SK-N-SH (cell line): ENCODE results near the gene GIPC2. TPM values are rescaled to one million over a fixed set of nuclear protein-coding genes. Genes with fewer than 3 reads are reported as not detected.

Experiments
- CTCF ChIA-PET: fragments of 300-600, 350-600 bp; formaldehyde crosslinking; extraction: SDS; loops from one replicate; lab custom pipeline; 2021; lab: Yijun Ruan, JAX
- POLR2A ChIA-PET: fragments of 350-600 bp; sonication (Branson Sonifier 250); formaldehyde crosslinking; extraction: SDS; loops from one replicate; lab custom pipeline; 2020; ENCODE audit warnings: antibody characterized with exemption, inconsistent platforms; lab: Yijun Ruan, JAX
- DNase-seq: peaks from one replicate; pipeline ENCODE4 v3.0.0; 2012
- H2AFZ ChIP-seq: fragments of 200-600 bp; sonication (generic); 2 replicates; pipeline ENCODE4 v1.8.1; 2016; ENCODE audit warnings: antibody characterized with exemption, mild to moderate bottlenecking, low read depth
- H3F3A ChIP-seq: fragments of 200-600 bp; sonication (generic); replicated peaks from 2 replicates; pipeline ENCODE3; 2016; ENCODE audit warnings: antibody characterized with exemption, mild to moderate bottlenecking; ENCODE audit not compliant: insufficient read depth
- H3K27ac ChIP-seq, 2 experiments: fragments of 200-500 bp in 1 of 2; fragments of 200-600 bp in 1 of 2; sonication (Bioruptor generic) in 1 of 2; sonication (generic), shearing (Covaris generic) in 1 of 2; 2 replicates each; pipeline versions ENCODE4 v1.5.1 to v1.6.1; 2014 to 2016; ENCODE audit warnings: low read depth in 2 of 2, inconsistent platforms in 1 of 2, low read length in 1 of 2, mild to moderate bottlenecking in 1 of 2, mixed read lengths in 1 of 2
- H3K27me3 ChIP-seq: fragments of 200-600 bp; sonication (generic), shearing (Covaris generic); 2 replicates; pipeline ENCODE4 v1.6.1; 2016; ENCODE audit warnings: mixed run types; ENCODE audit not compliant: insufficient read depth
- H3K36me3 ChIP-seq, 2 experiments: fragments of 200-500 bp in 1 of 2; fragments of 200-600 bp in 1 of 2; sonication (Bioruptor generic) in 1 of 2; sonication (generic) in 1 of 2; replicated peaks in 1 of 2; 2 replicates each; pipeline versions ENCODE3 to v1.5.1; 2014 to 2016; ENCODE audit warnings: low read length in 1 of 2, mild to moderate bottlenecking in 1 of 2; ENCODE audit not compliant: insufficient read depth in 2 of 2, control insufficient read depth in 1 of 2
- H3K4me1 ChIP-seq, 2 experiments: fragments of 200-500 bp in 1 of 2; fragments of 200-600 bp in 1 of 2; sonication (Bioruptor generic) in 1 of 2; sonication (generic), shearing (Covaris generic) in 1 of 2; 2 replicates each; pipeline versions ENCODE4 v1.5.1 to v1.6.1; 2014 to 2016; ENCODE audit warnings: low read depth in 1 of 2, low read length in 1 of 2, mixed run types in 1 of 2; ENCODE audit not compliant: insufficient read depth in 2 of 2, control insufficient read depth in 1 of 2
- H3K4me2 ChIP-seq: fragments of 200-600 bp; sonication (generic), shearing (Covaris generic); 2 replicates; pipeline ENCODE4 v1.6.1; 2017; ENCODE audit warnings: mixed run types
- H3K4me3 ChIP-seq, 2 experiments: fragments of 200-500 bp in 1 of 2; fragments of 200-600 bp in 1 of 2; sonication (Bioruptor generic) in 1 of 2; sonication (generic), shearing (Covaris generic) in 1 of 2; 2 replicates each; pipeline versions ENCODE4 v1.5.1 to v1.8.1; 2014 to 2016; ENCODE audit warnings: low read depth in 2 of 2, inconsistent platforms in 1 of 2, low read length in 1 of 2, mild to moderate bottlenecking in 1 of 2, mixed read lengths in 1 of 2, moderate library complexity in 1 of 2
- H3K79me2 ChIP-seq: fragments of 200-600 bp; sonication (generic); 2 replicates; pipeline ENCODE4 v1.8.1; 2017; ENCODE audit warnings: mild to moderate bottlenecking; ENCODE audit not compliant: insufficient read depth
- H3K9ac ChIP-seq: fragments of 200-600 bp; sonication (generic); 2 replicates; pipeline ENCODE4 v1.6.1; 2017; ENCODE audit warnings: mixed run types
- H3K9me2 ChIP-seq: fragments of 200-600 bp; sonication (generic); 2 replicates; pipeline ENCODE4 v1.6.1; 2017; ENCODE audit warnings: mixed run types
- H3K9me3 ChIP-seq: fragments of 200-600 bp; sonication (generic); 2 replicates; pipeline ENCODE4 v1.6.1; 2017; ENCODE audit warnings: mixed run types, mild to moderate bottlenecking, moderate library complexity
- H4K20me1 ChIP-seq: fragments of 200-600 bp; sonication (generic); 2 replicates; pipeline ENCODE4 v1.6.1; 2017; ENCODE audit warnings: mild to moderate bottlenecking, mixed run types; ENCODE audit not compliant: insufficient read depth
- CHD2 ChIP-seq: fragments of 150-350 bp; IDR thresholded peaks from 2 replicates; pipeline ENCODE4 v1.6.1; 2018; ENCODE audit warnings: low read length; ENCODE audit not compliant: partially characterized antibody
- ELF1 ChIP-seq: IDR thresholded peaks from 2 replicates; pipeline ENCODE4 v1.4.0; 2012
- EP300 ChIP-seq, 2 experiments: IDR thresholded peaks; 2 replicates each; pipeline versions ENCODE4 v1.4.0 to v1.6.1; 2012; ENCODE audit warnings: borderline replicate concordance in 1 of 2, low read depth in 1 of 2, low read length in 1 of 2
- EZH2phosphoT487 ChIP-seq: fragments of 200-600 bp; sonication (generic); IDR thresholded peaks from 2 replicates; pipeline ENCODE4 v1.6.1; 2017; ENCODE audit warnings: low read depth, mixed run types, mild to moderate bottlenecking, antibody characterized with exemption, moderate library complexity, borderline replicate concordance
- FOXJ3 ChIP-seq: sonication (generic); formaldehyde crosslinking; IDR thresholded peaks from 2 replicates; pipeline ENCODE4 v1.5.1; 2020; ENCODE audit warnings: mild to moderate bottlenecking, missing genetic modification reagents
- FOXM1 ChIP-seq: IDR thresholded peaks from 2 replicates; pipeline ENCODE4 v1.4.0; 2012; ENCODE audit warnings: low read depth, mild to moderate bottlenecking
- GABPA ChIP-seq: IDR thresholded peaks from 2 replicates; pipeline ENCODE4 v1.4.0; 2012; ENCODE audit warnings: low read depth, mild to moderate bottlenecking
- JUND ChIP-seq: IDR thresholded peaks from 2 replicates; pipeline ENCODE4 v1.4.0; 2012
- MEF2A ChIP-seq: IDR thresholded peaks from 2 replicates; pipeline ENCODE4 v1.4.0; 2012; ENCODE audit warnings: low read depth, borderline replicate concordance
- POLR2AphosphoS5 ChIP-seq: IDR thresholded peaks from 2 replicates; pipeline ENCODE4 v1.6.1; 2012; ENCODE audit warnings: low read depth, low read length
- RCOR1 ChIP-seq: fragments of 150-350 bp; IDR thresholded peaks from 2 replicates; pipeline ENCODE4 v1.6.1; 2017; ENCODE audit warnings: antibody characterized with exemption, low read length
- RFX5 ChIP-seq: IDR thresholded peaks from 2 replicates; pipeline ENCODE4 v1.6.1; 2012; ENCODE audit warnings: mild to moderate bottlenecking, improper control_type of control experiment, low read length
- RXRA ChIP-seq: IDR thresholded peaks from 2 replicates; pipeline ENCODE4 v1.4.0; 2012; ENCODE audit warnings: low read depth, mild to moderate bottlenecking, borderline replicate concordance
- SMC3 ChIP-seq: IDR thresholded peaks from 2 replicates; pipeline ENCODE4 v1.6.1; 2012; ENCODE audit warnings: low read depth, low read length, improper control_type of control experiment
- TAF1 ChIP-seq: IDR thresholded peaks from 2 replicates; pipeline ENCODE4 v1.6.1; 2012; ENCODE audit warnings: low read depth, mild to moderate bottlenecking, low read length, moderate library complexity, borderline replicate concordance
- TCF12 ChIP-seq: IDR thresholded peaks from 2 replicates; pipeline ENCODE4 v1.4.0; 2012
- TEAD4 ChIP-seq: IDR thresholded peaks from 2 replicates; pipeline ENCODE4 v1.4.0; 2012; ENCODE audit warnings: mild to moderate bottlenecking, borderline replicate concordance; ENCODE audit not compliant: insufficient read depth
- YY1 ChIP-seq: IDR thresholded peaks from 2 replicates; pipeline ENCODE4 v1.4.0; 2012; ENCODE audit warnings: low read depth, mild to moderate bottlenecking
- WGBS: methylation state at CpG from one replicate; pipeline ENCODE4 v1.1.6; 2017; ENCODE audit warnings: low lambda C conversion rate; 5-methylcytosine and 5-hydroxymethylcytosine counted together
- polyA plus RNA-seq, 3 experiments: library from polyadenylated mRNA; depleted of rRNA; stranded (reverse); fragments of >200 nt; gene quantifications; 2 replicates each; pipeline ENCODE4 v1.2.3, GENCODE V29; 2012
- TF ChIP-seq, protein P1 (sequence below): fragments of 150-350 bp; IDR thresholded peaks from 2 replicates; pipeline ENCODE4 v1.6.1; 2017; ENCODE audit warnings: antibody characterized with exemption, low read length, low read depth, borderline replicate concordance
- TF ChIP-seq, protein P2 (sequence below): IDR thresholded peaks from 2 replicates; pipeline ENCODE4 v1.4.0; 2012; ENCODE audit warnings: low read depth
- TF ChIP-seq, protein P3 (sequence below): IDR thresholded peaks from 2 replicates; pipeline ENCODE4; 2012
- TF ChIP-seq, protein P4 (sequence below): IDR thresholded peaks from 2 replicates; pipeline ENCODE4 v1.4.0; 2012; ENCODE audit warnings: low read depth, borderline replicate concordance
- TF ChIP-seq, protein P5 (sequence below): IDR thresholded peaks from 2 replicates; pipeline ENCODE4 v1.4.0; 2012; ENCODE audit warnings: low read depth, borderline replicate concordance
- TF ChIP-seq, protein P6 (sequence below): IDR thresholded peaks from 2 replicates; pipeline ENCODE4 v1.6.1; 2012; ENCODE audit warnings: mild to moderate bottlenecking, low read depth, low read length, moderate library complexity
- TF ChIP-seq, protein P7 (sequence below): fragments of 150-350 bp; IDR thresholded peaks from 2 replicates; pipeline ENCODE4 v1.6.1; 2016; ENCODE audit warnings: mild to moderate bottlenecking, low read depth, low read length

GIPC2 gene
- polyA plus RNA-seq, 1 of the 3 experiments (the other 2 are of a cell fraction) = 0.02 TPM

DNA sequence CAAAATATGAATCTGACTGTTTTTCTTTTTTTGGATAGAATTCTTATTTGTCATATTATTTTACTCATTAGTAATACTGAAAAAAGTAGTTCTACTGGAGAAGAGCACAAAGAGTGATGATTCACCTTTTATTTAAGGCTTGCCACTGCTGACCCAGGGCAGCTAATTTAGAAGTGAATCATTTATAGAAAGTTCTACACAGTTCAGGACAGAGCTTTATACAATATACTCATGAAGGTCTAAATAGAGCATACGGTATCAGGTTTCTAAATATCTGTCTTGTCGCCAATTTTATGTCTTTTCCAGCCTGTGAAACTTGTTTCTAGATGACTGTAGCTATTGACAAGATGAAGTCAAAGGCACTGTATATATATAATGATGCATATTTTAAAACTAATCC, 25.0 kb downstream of the GIPC2 start:
- WGBS = 4% methylated on average over 2 of the region's 2 CpGs
- Histone ChIP-seq H3K27ac (peak overlapping the region in 1 of 2 experiments; percentile 84; a peak in 2 of 4 replicates), H3K79me2 (no peaks in the 10 kb centered on the region), H3K4me2 (no peak overlapping the region), H3K9me2 (no peaks in the 10 kb centered on the region), H3K27me3 (no peaks in the 10 kb centered on the region), H3K9ac (0 out of 2 replicates have a peak overlapping the region, but pooled peaks have one; percentile 24), H3K4me3 (no peak overlapping the region), H3K36me3 (no peaks in the 10 kb centered on the region), H3K9me3 (no peaks in the 10 kb centered on the region), H3K4me1 (peaks cover 0 to 19% of the 10 kb centered on the region in 2 experiments; a peak in 1 of 4 replicates), H4K20me1 (no peaks in the 10 kb centered on the region), H2AFZ (no peak overlapping the region), H3F3A (peaks cover 16% of the 10 kb centered on the region)
- no peak for DNase-seq
- ChIA-PET POLR2A (no interaction called here), CTCF (no interaction called here)
- TF ChIP-seq, protein P1, sequence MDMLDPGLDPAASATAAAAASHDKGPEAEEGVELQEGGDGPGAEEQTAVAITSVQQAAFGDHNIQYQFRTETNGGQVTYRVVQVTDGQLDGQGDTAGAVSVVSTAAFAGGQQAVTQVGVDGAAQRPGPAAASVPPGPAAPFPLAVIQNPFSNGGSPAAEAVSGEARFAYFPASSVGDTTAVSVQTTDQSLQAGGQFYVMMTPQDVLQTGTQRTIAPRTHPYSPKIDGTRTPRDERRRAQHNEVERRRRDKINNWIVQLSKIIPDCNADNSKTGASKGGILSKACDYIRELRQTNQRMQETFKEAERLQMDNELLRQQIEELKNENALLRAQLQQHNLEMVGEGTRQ = no peak
- TF ChIP-seq TCF12 (peak; percentile 77), RCOR1 (no peak), EP300 (IDR thresholded peaks at IDR 0.05; ENCODE audit: borderline replicate concordance in 1 of 2, low read depth in 1 of 2, low read length in 1 of 2) (peak in 1 of 2 experiments; percentile 74; a peak in 1 of 4 replicates), JUND (peak; percentile 92), ELF1 (no peak), GABPA (no peak), FOXM1 (no peak), SMC3 (no peak), CHD2 (no peak), TAF1 (no peak), FOXJ3 (CRISPR knock-in tag) (no peak), MEF2A (peak; percentile 97), RFX5 (no peak), EZH2phosphoT487 (no peak), YY1 (no peak), TEAD4 (peak; percentile 60; the same call in 1 of the 2 replicates), POLR2AphosphoS5 (peak; percentile 60; the same call in 1 of the 2 replicates), RXRA (peak; percentile 97)
- TF ChIP-seq, protein P2, sequence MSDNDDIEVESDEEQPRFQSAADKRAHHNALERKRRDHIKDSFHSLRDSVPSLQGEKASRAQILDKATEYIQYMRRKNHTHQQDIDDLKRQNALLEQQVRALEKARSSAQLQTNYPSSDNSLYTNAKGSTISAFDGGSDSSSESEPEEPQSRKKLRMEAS = peak; percentile 70; the same call in 1 of the 2 replicates
- TF ChIP-seq, protein P3, sequence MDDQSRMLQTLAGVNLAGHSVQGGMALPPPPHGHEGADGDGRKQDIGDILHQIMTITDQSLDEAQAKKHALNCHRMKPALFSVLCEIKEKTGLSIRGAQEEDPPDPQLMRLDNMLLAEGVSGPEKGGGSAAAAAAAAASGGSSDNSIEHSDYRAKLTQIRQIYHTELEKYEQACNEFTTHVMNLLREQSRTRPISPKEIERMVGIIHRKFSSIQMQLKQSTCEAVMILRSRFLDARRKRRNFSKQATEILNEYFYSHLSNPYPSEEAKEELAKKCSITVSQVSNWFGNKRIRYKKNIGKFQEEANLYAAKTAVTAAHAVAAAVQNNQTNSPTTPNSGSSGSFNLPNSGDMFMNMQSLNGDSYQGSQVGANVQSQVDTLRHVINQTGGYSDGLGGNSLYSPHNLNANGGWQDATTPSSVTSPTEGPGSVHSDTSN = peak; percentile 78
- TF ChIP-seq, protein P4, sequence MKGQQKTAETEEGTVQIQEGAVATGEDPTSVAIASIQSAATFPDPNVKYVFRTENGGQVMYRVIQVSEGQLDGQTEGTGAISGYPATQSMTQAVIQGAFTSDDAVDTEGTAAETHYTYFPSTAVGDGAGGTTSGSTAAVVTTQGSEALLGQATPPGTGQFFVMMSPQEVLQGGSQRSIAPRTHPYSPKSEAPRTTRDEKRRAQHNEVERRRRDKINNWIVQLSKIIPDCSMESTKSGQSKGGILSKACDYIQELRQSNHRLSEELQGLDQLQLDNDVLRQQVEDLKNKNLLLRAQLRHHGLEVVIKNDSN = no peak
- TF ChIP-seq, protein P5, sequence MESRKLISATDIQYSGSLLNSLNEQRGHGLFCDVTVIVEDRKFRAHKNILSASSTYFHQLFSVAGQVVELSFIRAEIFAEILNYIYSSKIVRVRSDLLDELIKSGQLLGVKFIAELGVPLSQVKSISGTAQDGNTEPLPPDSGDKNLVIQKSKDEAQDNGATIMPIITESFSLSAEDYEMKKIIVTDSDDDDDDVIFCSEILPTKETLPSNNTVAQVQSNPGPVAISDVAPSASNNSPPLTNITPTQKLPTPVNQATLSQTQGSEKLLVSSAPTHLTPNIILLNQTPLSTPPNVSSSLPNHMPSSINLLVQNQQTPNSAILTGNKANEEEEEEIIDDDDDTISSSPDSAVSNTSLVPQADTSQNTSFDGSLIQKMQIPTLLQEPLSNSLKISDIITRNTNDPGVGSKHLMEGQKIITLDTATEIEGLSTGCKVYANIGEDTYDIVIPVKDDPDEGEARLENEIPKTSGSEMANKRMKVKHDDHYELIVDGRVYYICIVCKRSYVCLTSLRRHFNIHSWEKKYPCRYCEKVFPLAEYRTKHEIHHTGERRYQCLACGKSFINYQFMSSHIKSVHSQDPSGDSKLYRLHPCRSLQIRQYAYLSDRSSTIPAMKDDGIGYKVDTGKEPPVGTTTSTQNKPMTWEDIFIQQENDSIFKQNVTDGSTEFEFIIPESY = no peak
- TF ChIP-seq, protein P6, sequence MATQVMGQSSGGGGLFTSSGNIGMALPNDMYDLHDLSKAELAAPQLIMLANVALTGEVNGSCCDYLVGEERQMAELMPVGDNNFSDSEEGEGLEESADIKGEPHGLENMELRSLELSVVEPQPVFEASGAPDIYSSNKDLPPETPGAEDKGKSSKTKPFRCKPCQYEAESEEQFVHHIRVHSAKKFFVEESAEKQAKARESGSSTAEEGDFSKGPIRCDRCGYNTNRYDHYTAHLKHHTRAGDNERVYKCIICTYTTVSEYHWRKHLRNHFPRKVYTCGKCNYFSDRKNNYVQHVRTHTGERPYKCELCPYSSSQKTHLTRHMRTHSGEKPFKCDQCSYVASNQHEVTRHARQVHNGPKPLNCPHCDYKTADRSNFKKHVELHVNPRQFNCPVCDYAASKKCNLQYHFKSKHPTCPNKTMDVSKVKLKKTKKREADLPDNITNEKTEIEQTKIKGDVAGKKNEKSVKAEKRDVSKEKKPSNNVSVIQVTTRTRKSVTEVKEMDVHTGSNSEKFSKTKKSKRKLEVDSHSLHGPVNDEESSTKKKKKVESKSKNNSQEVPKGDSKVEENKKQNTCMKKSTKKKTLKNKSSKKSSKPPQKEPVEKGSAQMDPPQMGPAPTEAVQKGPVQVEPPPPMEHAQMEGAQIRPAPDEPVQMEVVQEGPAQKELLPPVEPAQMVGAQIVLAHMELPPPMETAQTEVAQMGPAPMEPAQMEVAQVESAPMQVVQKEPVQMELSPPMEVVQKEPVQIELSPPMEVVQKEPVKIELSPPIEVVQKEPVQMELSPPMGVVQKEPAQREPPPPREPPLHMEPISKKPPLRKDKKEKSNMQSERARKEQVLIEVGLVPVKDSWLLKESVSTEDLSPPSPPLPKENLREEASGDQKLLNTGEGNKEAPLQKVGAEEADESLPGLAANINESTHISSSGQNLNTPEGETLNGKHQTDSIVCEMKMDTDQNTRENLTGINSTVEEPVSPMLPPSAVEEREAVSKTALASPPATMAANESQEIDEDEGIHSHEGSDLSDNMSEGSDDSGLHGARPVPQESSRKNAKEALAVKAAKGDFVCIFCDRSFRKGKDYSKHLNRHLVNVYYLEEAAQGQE = no peak
- TF ChIP-seq, protein P7, sequence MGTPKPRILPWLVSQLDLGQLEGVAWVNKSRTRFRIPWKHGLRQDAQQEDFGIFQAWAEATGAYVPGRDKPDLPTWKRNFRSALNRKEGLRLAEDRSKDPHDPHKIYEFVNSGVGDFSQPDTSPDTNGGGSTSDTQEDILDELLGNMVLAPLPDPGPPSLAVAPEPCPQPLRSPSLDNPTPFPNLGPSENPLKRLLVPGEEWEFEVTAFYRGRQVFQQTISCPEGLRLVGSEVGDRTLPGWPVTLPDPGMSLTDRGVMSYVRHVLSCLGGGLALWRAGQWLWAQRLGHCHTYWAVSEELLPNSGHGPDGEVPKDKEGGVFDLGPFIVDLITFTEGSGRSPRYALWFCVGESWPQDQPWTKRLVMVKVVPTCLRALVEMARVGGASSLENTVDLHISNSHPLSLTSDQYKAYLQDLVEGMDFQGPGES = no peak
